Osteocyte (in vitro differentiated cells): ENCODE data around the gene ABCC12. TPM values are rescaled to one million over a fixed set of nuclear protein-coding genes. Genes with fewer than 3 reads are reported as not detected.

ENCODE experiments used
- DNase-seq: peaks from one replicate; pipeline ENCODE4 v3.0.0; 2021; ENCODE audit warnings: mixed read lengths; ENCODE audit not compliant: unreplicated experiment; ENCODE audit errors: extremely low spot score
- H3K27ac Mint-ChIP-seq: one replicate; pipeline ENCODE4 v1.8.0; 2021; ENCODE audit warnings: mild to moderate bottlenecking, mixed read lengths; ENCODE audit not compliant: unreplicated experiment
- H3K27me3 Mint-ChIP-seq: one replicate; pipeline ENCODE4 v1.8.0; 2021; ENCODE audit warnings: mixed read lengths; ENCODE audit not compliant: unreplicated experiment
- H3K36me3 Mint-ChIP-seq: one replicate; pipeline ENCODE4 v1.8.0; 2021; ENCODE audit warnings: mixed read lengths; ENCODE audit not compliant: unreplicated experiment
- H3K4me1 Mint-ChIP-seq: one replicate; pipeline ENCODE4 v1.8.0; 2021; ENCODE audit warnings: mixed read lengths; ENCODE audit not compliant: unreplicated experiment
- H3K4me3 Mint-ChIP-seq: one replicate; pipeline ENCODE4 v1.8.0; 2021; ENCODE audit warnings: mild to moderate bottlenecking, moderate library complexity, mixed read lengths; ENCODE audit not compliant: unreplicated experiment
- H3K9me3 Mint-ChIP-seq: one replicate; pipeline ENCODE4 v1.8.0; 2021; ENCODE audit warnings: mixed read lengths; ENCODE audit not compliant: unreplicated experiment
- total RNA-seq: library from RNA; stranded (reverse); gene quantifications from 2 replicates; pipeline ENCODE4 v1.2.1, GENCODE V29; 2021
- TF ChIP-seq, protein P1 (sequence below): fragments of 200-600 bp; sonication (generic); IDR thresholded peaks from 2 replicates; pipeline ENCODE4 v1.5.0; 2021; ENCODE audit warnings: antibody characterized with exemption, mild to moderate bottlenecking, moderate library complexity

Gene ABCC12
- total RNA-seq, 1 donor from 2014 or later: not detected

DNA sequence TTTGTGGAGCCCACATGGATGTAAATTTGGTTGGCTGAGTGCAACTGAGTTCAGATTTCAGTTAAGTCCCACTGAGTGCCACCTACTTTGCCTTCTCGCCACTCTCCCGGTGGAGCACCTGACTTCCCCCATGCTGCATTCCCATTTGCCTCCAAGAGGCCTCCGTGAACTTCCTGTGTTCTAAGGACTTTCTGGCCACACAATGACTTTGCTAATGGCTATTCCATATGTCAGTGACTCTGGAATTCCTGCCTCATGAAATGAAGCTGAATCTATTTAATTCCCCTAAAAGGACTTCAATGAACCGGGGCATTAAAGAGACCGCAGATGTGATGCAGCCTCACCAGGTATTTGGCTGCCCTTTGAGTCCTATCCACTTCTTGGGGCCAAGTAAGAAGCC, 29.9 kb downstream of the ABCC12 start:
- TF ChIP-seq, protein P1, sequence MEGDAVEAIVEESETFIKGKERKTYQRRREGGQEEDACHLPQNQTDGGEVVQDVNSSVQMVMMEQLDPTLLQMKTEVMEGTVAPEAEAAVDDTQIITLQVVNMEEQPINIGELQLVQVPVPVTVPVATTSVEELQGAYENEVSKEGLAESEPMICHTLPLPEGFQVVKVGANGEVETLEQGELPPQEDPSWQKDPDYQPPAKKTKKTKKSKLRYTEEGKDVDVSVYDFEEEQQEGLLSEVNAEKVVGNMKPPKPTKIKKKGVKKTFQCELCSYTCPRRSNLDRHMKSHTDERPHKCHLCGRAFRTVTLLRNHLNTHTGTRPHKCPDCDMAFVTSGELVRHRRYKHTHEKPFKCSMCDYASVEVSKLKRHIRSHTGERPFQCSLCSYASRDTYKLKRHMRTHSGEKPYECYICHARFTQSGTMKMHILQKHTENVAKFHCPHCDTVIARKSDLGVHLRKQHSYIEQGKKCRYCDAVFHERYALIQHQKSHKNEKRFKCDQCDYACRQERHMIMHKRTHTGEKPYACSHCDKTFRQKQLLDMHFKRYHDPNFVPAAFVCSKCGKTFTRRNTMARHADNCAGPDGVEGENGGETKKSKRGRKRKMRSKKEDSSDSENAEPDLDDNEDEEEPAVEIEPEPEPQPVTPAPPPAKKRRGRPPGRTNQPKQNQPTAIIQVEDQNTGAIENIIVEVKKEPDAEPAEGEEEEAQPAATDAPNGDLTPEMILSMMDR: no peak
- Mint-ChIP-seq H3K27me3 (no peaks in the 10 kb centered on the region), H3K4me1 (peaks cover 70% of the 10 kb centered on the region), H3K9me3 (no peaks in the 10 kb centered on the region), H3K4me3 (no peak overlapping the region), H3K27ac (peak overlapping the region; percentile 39), H3K36me3 (no peaks in the 10 kb centered on the region)
- DNase-seq: no peak

DNA sequence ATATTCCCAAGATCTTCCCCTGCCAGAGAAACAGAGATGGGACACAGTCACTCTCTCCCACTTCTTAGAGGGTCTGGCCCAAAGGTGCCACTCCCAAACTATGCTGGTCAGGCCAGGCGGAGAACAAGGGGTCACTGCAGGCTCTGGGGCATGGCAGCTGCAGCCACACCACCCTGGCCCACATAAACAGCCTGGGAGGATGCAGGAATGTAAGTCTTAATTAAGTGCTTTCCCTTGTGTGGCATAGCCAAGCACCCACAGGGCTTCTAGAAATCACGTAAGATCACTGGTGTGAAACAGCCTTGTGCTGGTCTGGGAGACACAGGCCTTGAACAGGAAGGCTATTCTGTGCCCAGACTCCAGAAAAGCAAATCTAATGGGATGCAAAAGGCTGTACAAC, 31.5 kb downstream of the ABCC12 start:
- Mint-ChIP-seq H3K27me3 (no peaks in the 10 kb centered on the region), H3K4me3 (no peak overlapping the region), H3K9me3 (no peaks in the 10 kb centered on the region), H3K4me1 (peaks cover 64% of the 10 kb centered on the region), H3K36me3 (no peaks in the 10 kb centered on the region), H3K27ac (peak overlapping the region; percentile 88)
- no peak for DNase-seq
- TF ChIP-seq, protein P1: no peak

DNA sequence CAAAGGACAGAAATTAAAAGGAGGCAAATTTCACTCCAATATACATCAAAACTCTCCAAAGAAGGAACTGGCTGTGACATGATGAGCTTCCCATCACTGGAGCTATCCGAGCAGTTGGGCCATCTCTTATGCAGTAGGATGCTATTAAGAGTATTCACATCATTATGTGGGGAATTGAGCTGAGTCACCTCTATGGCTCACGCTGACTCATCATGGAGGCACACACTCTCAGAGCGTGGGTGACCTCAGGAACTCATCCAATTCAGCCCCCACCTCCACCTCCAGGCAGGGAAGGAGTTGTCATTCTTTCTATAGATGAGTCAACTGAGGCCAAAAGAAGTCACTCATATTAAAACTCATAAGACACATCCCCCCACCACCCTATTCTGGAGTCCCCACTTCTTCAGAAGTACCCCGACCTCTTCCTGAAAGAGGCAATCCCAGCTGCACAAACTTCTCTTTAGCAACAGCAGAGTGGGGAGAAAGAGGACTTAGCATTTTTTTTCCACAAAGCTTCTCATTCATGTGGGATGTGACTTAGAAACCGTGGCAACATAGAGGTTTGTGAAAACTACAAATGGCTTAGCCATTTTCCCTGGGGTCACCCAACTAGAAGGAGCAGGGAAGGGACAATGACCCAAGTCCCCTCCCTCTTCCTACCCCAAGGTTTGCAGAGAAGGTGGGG, 32.5 kb downstream of the ABCC12 start:
- TF ChIP-seq, protein P1: no peak
- Mint-ChIP-seq H3K9me3 (no peaks in the 10 kb centered on the region), H3K4me1 (peaks cover 64% of the 10 kb centered on the region), H3K4me3 (no peak overlapping the region), H3K27me3 (no peaks in the 10 kb centered on the region), H3K36me3 (no peaks in the 10 kb centered on the region), H3K27ac (peak overlapping the region; percentile 88)
- no peak for DNase-seq

DNA sequence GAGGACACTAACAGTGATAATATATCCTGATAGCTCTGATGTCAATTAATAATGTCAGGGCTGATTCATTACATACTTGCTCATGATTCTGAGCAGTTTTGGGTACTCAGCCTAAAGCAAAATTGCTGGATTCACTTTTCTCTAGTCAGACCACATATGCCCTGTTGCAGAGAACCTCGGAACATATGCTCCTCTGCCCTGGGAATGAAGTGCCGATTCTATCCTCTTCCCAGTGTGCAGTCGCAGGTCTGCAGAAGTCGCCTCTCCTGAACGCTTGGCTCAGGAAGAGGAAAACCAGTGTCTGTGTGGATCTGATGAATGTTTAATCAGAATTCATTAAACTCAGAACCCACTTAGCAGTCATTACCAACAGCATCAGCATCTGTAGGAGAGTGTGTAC, 34.5 kb downstream of the ABCC12 start:
- no peak overlapping the region for H3K4me3 Mint-ChIP-seq
- no peaks in the 10 kb centered on the region for H3K27me3 Mint-ChIP-seq
- H3K9me3 Mint-ChIP-seq: no peaks in the 10 kb centered on the region
- peaks cover 45% of the 10 kb centered on the region for H3K4me1 Mint-ChIP-seq
- no peak for DNase-seq
- no peaks in the 10 kb centered on the region for H3K36me3 Mint-ChIP-seq
- TF ChIP-seq, protein P1: no peak
- H3K27ac Mint-ChIP-seq: no peak overlapping the region

DNA sequence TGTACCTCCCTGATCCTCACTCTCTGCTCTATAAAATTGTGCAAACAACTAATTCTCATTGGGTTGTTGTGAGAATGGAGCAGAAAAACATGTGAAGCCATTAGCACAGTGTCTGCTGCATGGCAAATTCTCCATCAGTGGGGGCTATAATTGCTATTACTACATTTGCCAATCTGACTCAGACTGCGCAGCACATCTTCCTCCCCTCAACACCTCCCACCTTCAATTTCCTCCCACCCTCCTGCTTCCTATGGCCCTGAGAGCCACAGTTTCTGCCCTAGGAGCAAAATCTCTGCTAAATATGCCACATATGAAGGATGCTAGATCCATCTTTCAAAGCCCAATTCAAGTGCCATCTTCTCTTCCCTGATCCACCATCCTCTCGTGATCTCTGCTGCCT, 37.0 kb downstream of the ABCC12 start:
- Mint-ChIP-seq H3K4me1 (peaks cover 22% of the 10 kb centered on the region), H3K9me3 (no peaks in the 10 kb centered on the region), H3K27me3 (no peaks in the 10 kb centered on the region), H3K36me3 (no peaks in the 10 kb centered on the region), H3K4me3 (no peak overlapping the region), H3K27ac (peak overlapping the region; percentile 28)
- TF ChIP-seq, protein P1: no peak
- no peak for DNase-seq
